Effector memory CD4-positive, alpha-beta T cell (primary cell): Measurements from ENCODE around the gene ANO7.

Source experiments
- DNase-seq, 3 donors: peaks; one replicate each; pipeline ENCODE4 v3.0.0-alpha.2; 2020
- H3K27ac ChIP-seq: 2 replicates; pipeline ENCODE4 v1.7.0; 2013; ENCODE audit warnings: mild to moderate bottlenecking, low read length, moderate library complexity; ENCODE audit not compliant: insufficient read depth, poor library complexity, severe bottlenecking
- H3K27me3 ChIP-seq: replicated peaks from 2 replicates; pipeline ENCODE4 v1.7.0; 2013; ENCODE audit warnings: mild to moderate bottlenecking, low read length; ENCODE audit not compliant: insufficient read depth, control insufficient read depth, poor library complexity, severe bottlenecking
- H3K36me3 ChIP-seq: 2 replicates; pipeline ENCODE4 v1.7.0; 2013; ENCODE audit warnings: mild to moderate bottlenecking, low read length, moderate library complexity; ENCODE audit not compliant: control insufficient read depth, insufficient read depth
- H3K4me1 ChIP-seq: 2 replicates; pipeline ENCODE4 v1.7.0; 2013; ENCODE audit warnings: low read length, mild to moderate bottlenecking; ENCODE audit not compliant: control insufficient read depth, insufficient read depth, poor library complexity, severe bottlenecking
- H3K4me3 ChIP-seq: 2 replicates; pipeline ENCODE4 v1.7.0; 2013; ENCODE audit warnings: low read length, low read depth, mild to moderate bottlenecking; ENCODE audit not compliant: insufficient read depth, poor library complexity, severe bottlenecking
- H3K9me3 ChIP-seq: 2 replicates; pipeline ENCODE4 v1.7.0; 2013; ENCODE audit warnings: mild to moderate bottlenecking, low read length, moderate library complexity; ENCODE audit not compliant: control insufficient read depth

The ANO7 gene

GRCh38 chr2:241216211-241216761 is 27.8 kb downstream of the ANO7 start:
- H3K36me3 ChIP-seq: no peaks in the 10 kb centered on the region
- no peaks in the 10 kb centered on the region for H3K27me3 ChIP-seq
- H3K27ac ChIP-seq: no peak overlapping the region
- DNase-seq: no peak
- H3K4me1 ChIP-seq: peaks cover 4% of the 10 kb centered on the region
- H3K9me3 ChIP-seq: no peaks in the 10 kb centered on the region
- no peak overlapping the region for H3K4me3 ChIP-seq

- H3K27me3 ChIP-seq: no peaks in the 10 kb centered on the region
- H3K4me3 ChIP-seq: peak overlapping the region; percentile 39
- no peaks in the 10 kb centered on the region for H3K36me3 ChIP-seq
- peaks cover 4% of the 10 kb centered on the region for H3K4me1 ChIP-seq
- no peaks in the 10 kb centered on the region for H3K9me3 ChIP-seq
- DNase-seq: peak in 2 of 3 donors; percentile 9 to 16
- H3K27ac ChIP-seq: no peak overlapping the region
These were observed 29.0 kb downstream of the ANO7 start for GRCh38 chr2:241217320-241218031.

- H3K9me3 ChIP-seq: no peaks in the 10 kb centered on the region
- H3K36me3 ChIP-seq: no peaks in the 10 kb centered on the region
- no peaks in the 10 kb centered on the region for H3K27me3 ChIP-seq
- no peak overlapping the region for H3K27ac ChIP-seq
- DNase-seq: peak in 2 of 3 donors; percentile 8 to 32
- peak overlapping the region; percentile 22 for H3K4me3 ChIP-seq
- H3K4me1 ChIP-seq: peaks cover 4% of the 10 kb centered on the region
These were observed 29.9 kb downstream of the ANO7 start for GRCh38 chr2:241218131-241219029.

GRCh38 chr2:241219030-241219382 is 30.5 kb downstream of the ANO7 start:
- no peaks in the 10 kb centered on the region for H3K27me3 ChIP-seq
- H3K27ac ChIP-seq: no peak overlapping the region
- H3K36me3 ChIP-seq: no peaks in the 10 kb centered on the region
- no peak for DNase-seq
- peaks cover 4% of the 10 kb centered on the region for H3K4me1 ChIP-seq
- H3K4me3 ChIP-seq: peak overlapping the region; percentile 22
- no peaks in the 10 kb centered on the region for H3K9me3 ChIP-seq

GRCh38 chr2:241219856-241220356 is 31.4 kb downstream of the ANO7 start:
- Histone ChIP-seq H3K9me3 (no peaks in the 10 kb centered on the region), H3K4me3 (no peak overlapping the region), H3K36me3 (no peaks in the 10 kb centered on the region), H3K27me3 (no peaks in the 10 kb centered on the region), H3K4me1 (peaks cover 4% of the 10 kb centered on the region), H3K27ac (no peak overlapping the region)
- DNase-seq: no peak

GRCh38 chr2:241223211-241224017 is 34.9 kb downstream of the ANO7 start:
- H3K27me3 ChIP-seq: no peaks in the 10 kb centered on the region
- H3K27ac ChIP-seq: no peak overlapping the region
- no peaks in the 10 kb centered on the region for H3K9me3 ChIP-seq
- H3K4me3 ChIP-seq: no peak overlapping the region
- DNase-seq: no peak
- peaks cover 11% of the 10 kb centered on the region for H3K36me3 ChIP-seq
- no peaks in the 10 kb centered on the region for H3K4me1 ChIP-seq

- no peak overlapping the region for H3K4me3 ChIP-seq
- H3K27ac ChIP-seq: no peak overlapping the region
- no peak for DNase-seq
- no peaks in the 10 kb centered on the region for H3K4me1 ChIP-seq
- no peaks in the 10 kb centered on the region for H3K9me3 ChIP-seq
- peaks cover 19% of the 10 kb centered on the region for H3K36me3 ChIP-seq
- no peaks in the 10 kb centered on the region for H3K27me3 ChIP-seq
These were observed 35.8 kb downstream of the ANO7 start for GRCh38 chr2:241224018-241224850.

GRCh38 chr2:241224851-241225438 is 36.5 kb downstream of the ANO7 start:
- no peak overlapping the region for H3K4me3 ChIP-seq
- H3K27me3 ChIP-seq: no peaks in the 10 kb centered on the region
- H3K4me1 ChIP-seq: no peaks in the 10 kb centered on the region
- no peaks in the 10 kb centered on the region for H3K9me3 ChIP-seq
- no peak overlapping the region for H3K27ac ChIP-seq
- H3K36me3 ChIP-seq: peaks cover 23% of the 10 kb centered on the region
- DNase-seq: no peak

- Histone ChIP-seq H3K4me1 (no peaks in the 10 kb centered on the region), H3K36me3 (peaks cover 29% of the 10 kb centered on the region), H3K27ac (no peak overlapping the region), H3K4me3 (no peak overlapping the region), H3K27me3 (no peaks in the 10 kb centered on the region), H3K9me3 (no peaks in the 10 kb centered on the region)
- DNase-seq: no peak
These were observed 37.1 kb downstream of the ANO7 start for GRCh38 chr2:241225545-241225944.
